Measurements from ENCODE around the gene ENHO. TPM values are rescaled to one million over a fixed set of nuclear protein-coding genes. Genes with fewer than 3 reads are reported as not detected.

The ENHO gene
- total and polyA plus RNA-seq, 2 experiments from 2014 or later = 13.8 to 19.7 TPM

DNA sequence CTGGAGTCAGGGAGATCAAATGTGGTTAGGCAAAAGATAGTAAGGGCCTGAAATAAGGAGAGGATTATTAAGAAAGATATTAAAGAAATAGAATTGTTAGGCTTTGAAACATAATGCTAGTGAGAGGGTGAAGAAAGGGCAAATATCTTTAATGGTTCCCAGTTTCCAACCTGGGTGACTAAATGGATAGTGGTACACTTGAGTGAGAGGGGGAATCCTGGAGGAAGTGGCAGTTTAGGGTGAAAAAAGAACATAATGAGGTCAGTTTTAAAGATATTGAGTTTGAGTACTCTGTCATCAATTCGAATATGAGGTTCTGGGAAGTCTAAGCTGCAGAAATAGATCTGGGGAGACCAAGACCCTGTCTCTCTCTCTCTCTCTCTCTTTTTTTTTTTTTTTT is 45.2 kb downstream of the ENHO start:
- Histone ChIP-seq H3K27me3 (ENCODE audit: insufficient read depth) (no peaks in the 10 kb centered on the region), H4K20me1 (replicated peaks; ENCODE audit: insufficient read depth) (no peaks in the 10 kb centered on the region; the same call in 1 of the 2 replicates), H3K4me2 (no peak overlapping the region), H3F3A (replicated peaks; ENCODE audit: low read depth) (no peaks in the 10 kb centered on the region), H3K4me3 (no peak overlapping the region), H3K27ac (ENCODE audit: low read depth) (no peak overlapping the region), H3K79me2 (replicated peaks; ENCODE audit: insufficient read depth) (no peaks in the 10 kb centered on the region), H3K9me2 (ENCODE audit: insufficient read depth) (no peaks in the 10 kb centered on the region), H3K36me3 (ENCODE audit: insufficient read depth) (no peaks in the 10 kb centered on the region), H3K4me1 (ENCODE audit: insufficient read depth) (no peaks in the 10 kb centered on the region), H2AFZ (no peak overlapping the region)
- Mint-ChIP-seq H3K36me3 (ENCODE audit: low read depth) (no peaks in the 10 kb centered on the region), H3K4me1 (no peaks in the 10 kb centered on the region), H3K9me3 (no peaks in the 10 kb centered on the region), H3K27me3 (ENCODE audit: insufficient read depth, low read depth, poor library complexity) (peaks cover 5% of the 10 kb centered on the region), H3K27ac (no peak overlapping the region), H3K4me3 (no peak overlapping the region)
- DNase-seq (ENCODE audit: low spot score) (no peak), ATAC-seq (no peak)
- no peak for TF ChIP-seq EZH2phosphoT487 (IDR thresholded peaks at IDR 0.05; ENCODE audit: unreplicated experiment)

GRCh38 chr9:34475097-34475496 is 47.7 kb downstream of the ENHO start:
- no peaks in the 10 kb centered on the region for H3K9me2 ChIP-seq (ENCODE audit: insufficient read depth)
- H3F3A ChIP-seq (replicated peaks; ENCODE audit: low read depth) = no peaks in the 10 kb centered on the region
- H2AFZ ChIP-seq = 0 out of 2 replicates have a peak overlapping the region, but pooled peaks have one; percentile 59
- DNase-seq (ENCODE audit: low spot score) (no peak), ATAC-seq (no peak)
- no peak overlapping the region for H3K27ac ChIP-seq (ENCODE audit: low read depth)
- Mint-ChIP-seq H3K4me1 (no peaks in the 10 kb centered on the region), H3K4me3 (no peak overlapping the region), H3K27me3 (ENCODE audit: insufficient read depth, low read depth, poor library complexity) (peaks cover 6% of the 10 kb centered on the region), H3K9me3 (no peaks in the 10 kb centered on the region), H3K27ac (no peak overlapping the region), H3K36me3 (ENCODE audit: low read depth) (no peaks in the 10 kb centered on the region)
- no peaks in the 10 kb centered on the region for H3K27me3 ChIP-seq (ENCODE audit: insufficient read depth)
- H3K4me1 ChIP-seq (ENCODE audit: insufficient read depth) = no peaks in the 10 kb centered on the region
- no peak overlapping the region for H3K4me3 ChIP-seq
- no peaks in the 10 kb centered on the region; the same call in 1 of the 2 replicates for H4K20me1 ChIP-seq (replicated peaks; ENCODE audit: insufficient read depth)
- H3K4me2 ChIP-seq = no peak overlapping the region
- H3K36me3 ChIP-seq (ENCODE audit: insufficient read depth) = no peaks in the 10 kb centered on the region
- H3K79me2 ChIP-seq (replicated peaks; ENCODE audit: insufficient read depth) = no peaks in the 10 kb centered on the region
- TF ChIP-seq STAT1 (IDR thresholded peaks at IDR 0.05; ENCODE audit: unreplicated experiment) (no peak), JUNB (IDR thresholded peaks at IDR 0.05; ENCODE audit: unreplicated experiment) (no peak), POLR2AphosphoS5 (IDR thresholded peaks at IDR 0.05; ENCODE audit: low read depth) (no peak), ETS1 (IDR thresholded peaks at IDR 0.05) (no peak), EZH2phosphoT487 (IDR thresholded peaks at IDR 0.05; ENCODE audit: unreplicated experiment) (no peak), CTCF (conservative IDR thresholded peaks at IDR 0.05; ENCODE audit: low read depth in 2 of 2) (no peak), ZNF331 (CRISPR knock-in tag; IDR thresholded peaks at IDR 0.05; ENCODE audit: low read depth) (no peak), CREB1 (CRISPR knock-in tag; IDR thresholded peaks at IDR 0.05; ENCODE audit: low read depth) (no peak), ZNF114 (CRISPR knock-in tag; IDR thresholded peaks at IDR 0.05) (no peak), NANOG (IDR thresholded peaks at IDR 0.05; ENCODE audit: borderline replicate concordance) (no peak), EZH2 (IDR thresholded peaks at IDR 0.05; ENCODE audit: low read depth, unreplicated experiment) (no peak)
- TF ChIP-seq, protein P1, sequence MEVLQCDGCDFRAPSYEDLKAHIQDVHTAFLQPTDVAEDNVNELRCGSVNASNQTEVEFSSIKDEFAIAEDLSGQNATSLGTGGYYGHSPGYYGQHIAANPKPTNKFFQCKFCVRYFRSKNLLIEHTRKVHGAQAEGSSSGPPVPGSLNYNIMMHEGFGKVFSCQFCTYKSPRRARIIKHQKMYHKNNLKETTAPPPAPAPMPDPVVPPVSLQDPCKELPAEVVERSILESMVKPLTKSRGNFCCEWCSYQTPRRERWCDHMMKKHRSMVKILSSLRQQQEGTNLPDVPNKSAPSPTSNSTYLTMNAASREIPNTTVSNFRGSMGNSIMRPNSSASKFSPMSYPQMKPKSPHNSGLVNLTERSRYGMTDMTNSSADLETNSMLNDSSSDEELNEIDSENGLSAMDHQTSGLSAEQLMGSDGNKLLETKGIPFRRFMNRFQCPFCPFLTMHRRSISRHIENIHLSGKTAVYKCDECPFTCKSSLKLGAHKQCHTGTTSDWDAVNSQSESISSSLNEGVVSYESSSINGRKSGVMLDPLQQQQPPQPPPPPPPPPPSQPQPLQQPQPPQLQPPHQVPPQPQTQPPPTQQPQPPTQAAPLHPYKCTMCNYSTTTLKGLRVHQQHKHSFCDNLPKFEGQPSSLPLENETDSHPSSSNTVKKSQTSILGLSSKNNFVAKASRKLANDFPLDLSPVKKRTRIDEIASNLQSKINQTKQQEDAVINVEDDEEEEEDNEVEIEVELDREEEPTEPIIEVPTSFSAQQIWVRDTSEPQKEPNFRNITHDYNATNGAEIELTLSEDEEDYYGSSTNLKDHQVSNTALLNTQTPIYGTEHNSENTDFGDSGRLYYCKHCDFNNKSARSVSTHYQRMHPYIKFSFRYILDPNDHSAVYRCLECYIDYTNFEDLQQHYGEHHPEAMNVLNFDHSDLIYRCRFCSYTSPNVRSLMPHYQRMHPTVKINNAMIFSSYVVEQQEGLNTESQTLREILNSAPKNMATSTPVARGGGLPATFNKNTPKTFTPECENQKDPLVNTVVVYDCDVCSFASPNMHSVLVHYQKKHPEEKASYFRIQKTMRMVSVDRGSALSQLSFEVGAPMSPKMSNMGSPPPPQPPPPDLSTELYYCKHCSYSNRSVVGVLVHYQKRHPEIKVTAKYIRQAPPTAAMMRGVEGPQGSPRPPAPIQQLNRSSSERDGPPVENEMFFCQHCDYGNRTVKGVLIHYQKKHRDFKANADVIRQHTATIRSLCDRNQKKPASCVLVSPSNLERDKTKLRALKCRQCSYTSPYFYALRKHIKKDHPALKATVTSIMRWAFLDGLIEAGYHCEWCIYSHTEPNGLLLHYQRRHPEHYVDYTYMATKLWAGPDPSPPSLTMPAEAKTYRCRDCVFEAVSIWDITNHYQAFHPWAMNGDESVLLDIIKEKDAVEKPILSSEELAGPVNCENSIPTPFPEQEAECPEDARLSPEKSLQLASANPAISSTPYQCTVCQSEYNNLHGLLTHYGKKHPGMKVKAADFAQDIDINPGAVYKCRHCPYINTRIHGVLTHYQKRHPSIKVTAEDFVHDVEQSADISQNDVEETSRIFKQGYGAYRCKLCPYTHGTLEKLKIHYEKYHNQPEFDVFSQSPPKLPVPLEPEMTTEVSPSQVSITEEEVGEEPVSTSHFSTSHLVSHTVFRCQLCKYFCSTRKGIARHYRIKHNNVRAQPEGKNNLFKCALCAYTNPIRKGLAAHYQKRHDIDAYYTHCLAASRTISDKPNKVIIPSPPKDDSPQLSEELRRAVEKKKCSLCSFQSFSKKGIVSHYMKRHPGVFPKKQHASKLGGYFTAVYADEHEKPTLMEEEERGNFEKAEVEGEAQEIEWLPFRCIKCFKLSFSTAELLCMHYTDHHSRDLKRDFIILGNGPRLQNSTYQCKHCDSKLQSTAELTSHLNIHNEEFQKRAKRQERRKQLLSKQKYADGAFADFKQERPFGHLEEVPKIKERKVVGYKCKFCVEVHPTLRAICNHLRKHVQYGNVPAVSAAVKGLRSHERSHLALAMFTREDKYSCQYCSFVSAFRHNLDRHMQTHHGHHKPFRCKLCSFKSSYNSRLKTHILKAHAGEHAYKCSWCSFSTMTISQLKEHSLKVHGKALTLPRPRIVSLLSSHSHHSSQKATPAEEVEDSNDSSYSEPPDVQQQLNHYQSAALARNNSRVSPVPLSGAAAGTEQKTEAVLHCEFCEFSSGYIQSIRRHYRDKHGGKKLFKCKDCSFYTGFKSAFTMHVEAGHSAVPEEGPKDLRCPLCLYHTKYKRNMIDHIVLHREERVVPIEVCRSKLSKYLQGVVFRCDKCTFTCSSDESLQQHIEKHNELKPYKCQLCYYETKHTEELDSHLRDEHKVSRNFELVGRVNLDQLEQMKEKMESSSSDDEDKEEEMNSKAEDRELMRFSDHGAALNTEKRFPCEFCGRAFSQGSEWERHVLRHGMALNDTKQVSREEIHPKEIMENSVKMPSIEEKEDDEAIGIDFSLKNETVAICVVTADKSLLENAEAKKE (CRISPR knock-in tag; IDR thresholded peaks at IDR 0.05) = no peak

All from GM23338 (cell line).